HG02588 (cell line): ENCODE results near the gene VCL.
"Not testable (repeated sequence)": the region's sequence is repeated elsewhere in the genome, so short reads cannot be mapped to it uniquely, and the experiment has no call there.

Source experiments
- ATAC-seq: cut with Tn5 transposase; IDR thresholded peaks from one replicate; pipeline ENCODE4 v1.9.1; 2021; ENCODE audit warnings: mild to moderate bottlenecking, moderate library complexity; ENCODE audit not compliant: unreplicated experiment

VCL gene

DNA sequence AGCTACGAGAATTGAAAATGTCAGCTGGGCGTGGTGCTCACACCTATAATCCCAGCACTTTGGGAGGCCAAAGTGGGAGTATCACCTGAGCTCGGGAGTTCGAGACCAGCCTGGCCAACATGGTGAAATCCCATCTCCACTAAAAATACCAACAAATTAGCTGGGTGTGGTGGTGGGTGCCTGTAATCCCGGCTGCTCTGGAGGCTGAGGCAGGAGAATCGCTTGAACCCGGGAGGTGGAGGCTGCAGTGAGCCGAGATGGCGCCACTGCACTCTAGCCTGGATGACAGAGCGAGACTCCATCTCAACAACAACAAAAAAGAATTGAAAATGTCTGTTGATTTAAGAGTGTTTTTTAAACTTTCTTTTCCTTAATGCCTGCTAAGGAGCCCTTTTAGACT lies 149.1 kb downstream of the VCL start:
- not testable (repeated sequence) for ATAC-seq

DNA sequence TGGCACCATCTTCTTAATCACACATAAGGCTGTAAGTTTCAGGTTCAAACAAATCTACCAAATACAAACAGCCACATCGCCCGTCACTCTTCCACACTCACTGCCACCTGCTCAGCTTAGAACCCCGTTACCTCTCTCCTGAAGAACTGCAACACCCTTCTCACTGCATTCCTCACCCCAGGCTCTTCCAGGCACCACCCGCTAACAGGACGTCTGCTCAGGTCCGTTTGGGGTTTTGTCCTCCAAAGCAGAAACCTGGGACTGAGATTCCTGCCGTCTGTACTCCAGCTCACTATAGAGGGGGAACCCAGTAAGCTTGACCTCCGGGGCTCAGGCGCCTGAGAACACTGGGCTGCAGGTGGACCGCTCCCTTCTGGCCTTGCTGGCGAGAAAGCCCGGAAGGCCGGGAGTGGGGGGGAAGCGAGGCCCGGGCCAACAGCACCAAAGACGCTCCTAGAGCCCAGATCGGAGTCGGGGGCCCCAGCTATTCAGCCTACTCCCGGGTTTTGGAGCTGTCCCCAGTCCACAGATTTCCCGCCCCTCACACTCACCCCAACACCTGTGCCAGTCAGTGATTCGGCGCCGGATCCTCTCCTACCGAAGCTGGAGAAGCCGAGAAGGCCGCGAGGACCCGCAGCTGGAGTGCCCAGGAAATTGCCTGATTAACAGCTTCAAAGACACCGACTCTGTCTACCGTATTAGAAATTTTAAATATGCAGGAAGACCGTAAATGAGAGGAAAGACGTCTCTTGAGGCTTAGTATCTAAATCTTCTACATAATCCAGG lies 152.5 kb downstream of the VCL start, which contains the start of gene AP3M1:
AP3M1 (minus strand) TSS at position 625 of the 786 bp plus-strand sequence. CDS start 12,449 bp downstream, outside the sequence.
- peak; percentile 40 for ATAC-seq

DNA sequence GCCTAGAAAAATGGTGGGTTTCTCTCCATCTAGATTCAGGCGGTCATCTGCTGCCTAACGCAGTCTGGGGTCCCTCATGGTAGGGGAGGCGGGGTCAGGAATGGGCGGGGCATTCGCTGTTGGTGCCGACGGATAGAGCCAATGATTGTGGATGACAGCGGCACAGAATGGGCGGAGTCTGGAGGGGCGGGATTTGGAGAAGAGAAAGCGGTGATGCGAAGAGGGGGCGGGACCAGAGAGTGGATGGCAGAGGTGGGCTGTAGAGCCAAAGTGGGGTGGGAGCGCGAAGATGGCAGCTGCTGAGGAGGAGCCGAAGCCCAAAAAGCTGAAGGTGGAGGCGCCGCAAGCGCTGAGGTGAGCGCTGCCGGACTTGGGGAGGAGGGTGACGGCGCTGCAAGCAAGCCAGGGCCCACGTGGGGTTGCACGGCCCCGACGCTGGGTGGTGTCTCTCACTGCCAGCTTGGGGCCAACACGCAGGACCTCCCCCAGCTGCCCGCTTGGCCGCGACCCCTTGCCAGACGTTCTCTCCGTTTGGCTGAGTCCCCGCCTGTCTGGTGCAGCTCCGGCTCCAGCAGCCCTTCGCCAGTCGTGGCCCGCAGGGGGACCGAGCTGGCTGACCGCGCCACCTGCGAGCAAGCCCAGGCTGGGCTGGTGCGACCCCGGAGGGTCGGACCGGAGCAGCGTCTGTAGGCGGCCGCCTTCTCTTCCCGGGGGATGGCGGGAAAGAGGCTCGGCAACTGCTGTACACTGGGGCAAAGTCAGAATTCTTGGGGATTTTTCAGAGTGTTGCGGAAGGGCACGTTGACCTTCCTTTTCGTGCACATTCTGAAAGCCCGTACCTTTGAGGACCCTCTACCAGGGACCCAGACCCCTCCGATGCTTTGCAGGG lies 153.3 kb downstream of the VCL start, which contains the start of gene ADK:
ADK (plus strand) TSS at position 232 of the 889 bp plus-strand sequence; CDS start at position 290, 58 bp downstream.
- peak; percentile 80 for ATAC-seq

DNA sequence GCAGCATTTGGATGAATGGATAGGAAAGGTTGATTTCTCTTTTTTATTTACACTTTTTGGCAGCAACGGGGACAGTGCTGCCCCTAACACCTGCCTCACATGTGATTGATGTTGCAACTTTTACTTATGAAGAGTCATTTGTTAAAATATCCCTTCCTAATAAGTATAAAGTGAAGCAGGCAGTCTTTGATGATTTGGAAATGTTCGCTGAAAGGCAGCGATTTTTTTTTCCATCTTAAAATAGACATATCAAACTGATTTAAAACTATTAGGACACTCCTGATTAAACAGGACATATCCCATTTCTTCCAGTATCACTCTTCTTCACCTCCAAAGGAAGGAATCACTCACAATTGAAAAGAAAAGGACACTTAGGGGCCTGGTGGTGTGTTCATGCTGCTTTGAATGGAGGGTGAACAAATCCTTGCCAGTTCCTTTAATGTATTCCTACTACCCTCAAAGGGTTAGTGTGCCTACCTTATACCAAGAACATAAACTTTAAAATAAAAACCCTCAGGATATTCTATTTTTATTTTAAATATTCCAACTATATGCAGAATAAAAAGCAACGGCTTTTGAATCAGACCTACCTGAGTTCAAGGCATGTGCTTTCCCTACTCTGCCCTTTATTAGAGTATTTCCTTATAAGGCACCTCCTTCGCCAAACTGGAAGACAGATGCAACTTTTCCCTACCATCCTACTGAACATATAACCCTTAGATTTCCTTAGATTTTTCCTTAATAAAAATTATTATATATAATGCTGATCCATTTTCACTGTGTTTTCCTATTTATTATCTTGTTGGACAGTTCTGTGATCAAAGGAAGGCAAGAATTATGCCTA lies 154.2 kb downstream of the VCL start:
- no peak for ATAC-seq

DNA sequence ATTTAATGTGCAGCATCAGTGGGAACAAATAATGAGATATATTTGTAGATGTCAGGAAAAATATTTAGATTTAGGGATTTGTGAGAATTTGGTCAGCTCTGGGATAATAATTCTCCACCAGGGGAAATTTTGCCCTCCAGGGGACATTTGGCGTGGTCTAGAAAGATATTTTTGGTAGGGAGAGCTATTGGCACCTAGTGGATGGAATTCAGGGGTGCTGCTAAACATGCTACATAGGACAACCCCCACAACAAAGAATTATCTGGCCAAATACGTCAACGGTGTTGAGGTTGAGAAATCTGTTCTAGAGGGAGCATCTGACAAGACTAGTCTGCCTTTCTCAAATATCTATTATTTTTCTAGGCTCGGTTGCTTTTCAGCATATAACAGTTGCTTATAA lies 155.2 kb downstream of the VCL start:
- no peak for ATAC-seq

DNA sequence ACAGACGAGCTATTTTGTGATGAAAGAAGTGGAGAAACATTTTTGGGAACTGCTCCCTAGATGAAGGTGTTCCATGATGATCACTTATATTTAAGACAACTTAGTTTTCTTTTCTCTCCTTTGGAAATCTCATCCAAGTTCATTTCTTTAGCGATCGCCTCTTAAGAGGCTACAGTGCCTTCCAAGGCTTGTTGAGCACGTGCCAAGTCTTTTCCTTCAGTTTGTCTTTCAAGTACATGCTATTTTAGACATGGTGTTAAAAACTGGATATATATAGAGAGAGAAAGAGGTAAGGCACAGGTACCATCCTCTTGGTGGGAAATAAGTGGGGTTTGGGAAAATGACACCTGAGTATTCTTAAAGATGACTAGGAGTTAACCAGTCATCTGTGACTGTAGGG lies 155.8 kb downstream of the VCL start:
- no peak for ATAC-seq

DNA sequence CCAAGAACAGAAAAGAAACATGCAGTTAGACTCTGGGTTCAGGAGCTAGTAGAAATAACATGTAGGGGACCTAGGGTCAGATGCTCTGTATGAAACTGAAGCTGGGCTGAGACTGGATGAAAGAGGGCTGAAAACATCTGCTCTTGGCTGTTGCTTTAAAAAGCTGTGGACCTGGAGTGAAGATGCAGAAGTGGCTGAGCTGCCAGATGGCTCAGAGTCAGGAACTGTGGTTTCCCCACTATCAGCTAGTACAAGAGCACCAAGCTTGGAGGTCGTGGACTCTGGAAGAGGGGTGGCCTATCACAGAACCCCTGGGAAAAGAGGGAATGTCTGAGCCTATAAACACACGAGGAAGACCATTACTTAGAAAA lies 159.0 kb downstream of the VCL start:
- no peak for ATAC-seq

DNA sequence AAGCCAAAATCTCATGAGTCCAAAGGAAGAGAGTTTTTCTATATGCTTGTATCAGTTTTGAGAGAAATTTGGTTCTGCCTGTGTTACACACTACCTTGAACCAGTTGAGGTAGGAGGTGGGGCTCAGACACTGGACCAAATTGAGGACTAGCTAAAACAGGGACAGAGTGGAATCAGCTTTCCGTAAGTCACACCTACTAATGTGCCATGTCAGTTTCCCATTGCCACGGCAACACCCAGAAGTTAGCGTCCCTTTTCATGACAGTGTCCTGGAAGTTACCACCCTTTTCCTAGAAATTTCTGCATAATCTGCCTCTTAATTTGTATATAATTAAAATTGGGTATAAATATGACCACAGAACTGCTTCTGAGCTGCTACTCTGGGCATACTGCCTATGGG lies 162.1 kb downstream of the VCL start:
- ATAC-seq = no peak

DNA sequence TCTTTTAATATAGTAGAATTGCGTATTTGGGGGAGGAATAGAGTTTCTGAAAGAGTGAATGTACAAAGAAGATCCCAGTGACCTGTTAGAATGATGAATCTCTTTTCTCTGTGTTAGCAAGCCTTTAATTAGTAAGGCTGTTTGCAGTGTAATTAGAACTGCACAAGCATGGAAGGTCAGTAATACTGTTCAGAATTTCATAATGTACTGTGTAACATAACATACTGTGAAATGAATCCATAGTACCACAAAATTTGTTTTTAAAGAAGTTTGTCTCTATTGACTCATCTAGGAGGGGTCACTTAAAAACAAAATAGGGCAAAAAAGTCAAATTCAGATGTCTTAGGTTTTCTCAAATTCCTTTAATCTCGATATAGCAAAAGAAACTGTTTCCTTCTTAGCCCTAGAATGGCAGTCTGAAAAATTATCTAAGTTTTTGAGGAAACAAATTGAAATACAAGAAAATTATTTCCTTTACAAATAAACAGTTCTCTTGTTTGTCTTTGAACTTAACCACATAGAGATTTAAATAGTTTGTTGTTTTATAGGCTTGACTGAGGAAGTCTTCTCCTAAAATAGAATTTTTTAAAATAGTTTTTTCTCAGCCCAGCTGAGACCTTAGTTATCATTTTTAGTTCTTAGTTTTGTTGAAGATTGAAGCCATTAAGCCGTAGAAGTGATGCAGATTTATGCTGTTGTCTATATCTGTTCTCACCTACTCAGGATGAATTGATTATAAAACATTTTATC lies 165.6 kb downstream of the VCL start:
- no peak for ATAC-seq

DNA sequence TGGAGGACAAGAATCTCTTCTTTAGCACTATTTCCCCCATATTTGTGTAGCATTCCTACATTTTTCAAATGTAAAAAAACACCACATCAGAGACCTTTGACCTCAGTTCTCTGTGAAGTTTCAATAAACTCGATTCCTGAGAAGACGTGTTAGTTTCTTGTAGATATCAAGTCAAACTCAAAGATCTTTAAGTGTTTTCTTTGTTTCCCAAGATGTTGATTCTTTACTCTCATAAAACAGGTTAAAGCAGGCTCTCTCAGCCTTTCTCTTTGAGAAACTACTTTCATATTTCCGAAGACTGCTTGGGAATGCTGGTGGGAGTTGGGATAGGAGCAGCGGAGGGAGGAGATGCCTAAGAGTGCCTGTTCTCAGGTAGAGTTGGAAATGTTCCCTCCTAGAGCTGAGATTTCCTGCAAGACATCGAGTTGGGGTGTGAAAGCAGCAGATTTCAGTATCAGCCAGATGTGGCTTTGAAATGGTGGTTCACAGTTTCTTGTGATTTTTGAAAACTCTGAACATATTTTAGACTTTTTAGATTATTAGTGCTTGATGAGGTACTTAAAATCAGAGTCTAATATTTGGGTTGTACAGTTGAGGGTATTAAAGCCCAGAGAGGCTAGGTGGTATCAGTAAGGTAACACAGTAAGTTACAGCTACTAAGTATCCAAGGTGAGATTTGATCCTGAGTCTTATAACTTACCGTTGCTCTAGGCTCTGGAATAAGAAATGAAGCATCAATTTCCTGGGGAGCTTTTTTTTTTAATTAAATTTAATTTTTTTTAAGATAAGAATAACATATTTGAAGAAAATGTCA lies 167.0 kb downstream of the VCL start:
- no peak for ATAC-seq

DNA sequence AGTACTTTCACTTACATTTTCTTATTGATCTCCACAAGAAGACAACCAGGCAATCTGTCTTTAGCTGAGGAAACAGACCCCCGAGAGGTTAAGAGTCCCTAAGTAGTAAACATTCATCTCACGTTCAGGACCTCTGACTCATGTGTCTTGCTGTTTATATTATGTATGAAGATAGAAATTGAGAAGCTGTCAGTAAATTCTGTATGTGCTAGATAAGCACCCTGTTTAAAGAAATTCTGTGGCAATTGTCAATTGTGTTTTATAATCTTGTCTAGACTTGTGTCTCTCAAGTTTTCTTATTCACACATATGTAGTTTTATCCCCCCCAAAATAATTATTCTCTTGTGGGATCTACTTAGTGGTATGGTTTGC lies 167.6 kb downstream of the VCL start:
- ATAC-seq = no peak

DNA sequence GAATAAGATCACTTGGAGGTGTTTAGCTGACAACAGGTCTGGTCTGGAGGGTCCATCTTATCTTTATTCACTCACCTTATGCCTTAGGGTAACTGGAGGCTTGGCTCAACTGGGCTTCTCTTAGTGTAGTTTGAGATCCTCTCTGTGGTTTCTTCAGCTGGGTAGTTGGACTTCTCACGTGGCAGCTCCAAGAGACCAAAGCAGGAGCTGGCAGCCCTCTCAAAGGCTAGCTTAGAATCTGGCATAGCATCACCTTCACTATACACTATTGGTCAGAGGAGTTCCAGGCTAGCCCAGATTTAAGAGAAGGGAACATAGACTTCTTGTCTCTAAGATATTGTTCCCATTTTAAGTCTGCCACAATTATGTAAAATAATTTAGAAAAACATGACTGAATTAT lies 169.5 kb downstream of the VCL start:
- ATAC-seq = no peak
